Esophagus muscularis mucosa (tissue), 4 donors: Measurements from ENCODE around the gene CDH2. TPM values are rescaled to one million over a fixed set of nuclear protein-coding genes. Genes with fewer than 3 reads are reported as not detected.

Source experiments
- DNase-seq: peaks from one replicate; pipeline ENCODE4 v3.0.0-alpha.2; 2017; ENCODE audit errors: extremely low spot score
- H3K27ac ChIP-seq, 4 donors: fragments of 200-600 bp; sonication (generic); replicated peaks in 1 of 4; 1 replicate in 3 of 4; 2 replicates in 1 of 4; pipeline ENCODE4 v1.5.1; 2016 to 2019; ENCODE audit warnings: mild to moderate bottlenecking in 1 of 4
- H3K27me3 ChIP-seq, 4 donors: fragments of 200-600 bp; sonication (generic); one replicate each; pipeline versions ENCODE4 v1.5.1 to v1.6.0; 2016 to 2019
- H3K36me3 ChIP-seq, 4 donors: fragments of 200-600 bp; sonication (generic); one replicate each; pipeline ENCODE4 v1.5.1; 2016 to 2019
- H3K4me1 ChIP-seq, 4 donors: fragments of 200-600 bp; sonication (generic); one replicate each; pipeline ENCODE4 v1.5.1; 2016 to 2019
- H3K4me3 ChIP-seq, 4 donors: fragments of 200-600 bp; sonication (generic); 1 replicate in 2 of 4; 2 replicates in 2 of 4; pipeline ENCODE4 v1.5.1; 2016 to 2019; ENCODE audit warnings: mild to moderate bottlenecking in 4 of 4, moderate library complexity in 1 of 4
- H3K9me3 ChIP-seq, 4 donors: fragments of 200-600 bp; sonication (generic); 1 replicate in 3 of 4; 2 replicates in 1 of 4; pipeline ENCODE4 v1.5.1; 2016 to 2019
- EP300 ChIP-seq: sonication (generic); formaldehyde crosslinking; IDR thresholded peaks from one replicate; pipeline ENCODE4 v1.6.1; 2017; ENCODE audit warnings: antibody characterized with exemption
- POLR2A ChIP-seq: fragments of 450-650 bp; IDR thresholded peaks from one replicate; pipeline ENCODE4 v1.6.1; 2017; ENCODE audit warnings: antibody characterized with exemption, moderate library complexity, mild to moderate bottlenecking, low read depth
- POLR2AphosphoS5 ChIP-seq, 2 donors: sonication (generic); formaldehyde crosslinking; IDR thresholded peaks; one replicate each; pipeline ENCODE4 v1.6.1; 2017; ENCODE audit warnings: antibody characterized with exemption in 2 of 2
- WGBS: methylation state at CpG from one replicate; pipeline ENCODE4 v1.1.5; 2018; 5-methylcytosine and 5-hydroxymethylcytosine counted together
- intact Hi-C: fragments of 100-400 bp; cut with DNase I; formaldehyde crosslinking; loops from one replicate; pipeline ENCODE4 v1.15.1; 2023
- total RNA-seq, 4 donors: library from RNA; depleted of rRNA; stranded (reverse); fragments of >200 nt; gene quantifications; one replicate each; pipeline versions ENCODE4 v1.1.0 to v1.2.1, GENCODE V29; 2016
- TF ChIP-seq, protein P1 (sequence below), 3 experiments: fragments of 200-600 bp in 2 of 3; fragments of 450-650 bp in 1 of 3; sonication (generic) in 2 of 3; IDR thresholded peaks; one replicate each; pipeline ENCODE4 v1.5.1; 2017 to 2019; ENCODE audit warnings: antibody characterized with exemption in 3 of 3, mild to moderate bottlenecking in 2 of 3, moderate library complexity in 1 of 3

The CDH2 gene
- total RNA-seq, 4 donors from 2014 or later, result 10.9 to 17.4 (median 13.6) TPM

GRCh38 chr18:28113271-28114029 is 63.5 kb downstream of the CDH2 start:
- Histone ChIP-seq H3K27me3 (no peaks in the 10 kb centered on the region), H3K36me3 (no peaks in the 10 kb centered on the region), H3K9me3 (no peaks in the 10 kb centered on the region), H3K4me1 (peaks cover 6 to 12% (median 9%) of the 10 kb centered on the region in 4 donors), H3K27ac (no peak overlapping the region), H3K4me3 (no peak overlapping the region)
- whole genome bisulfite sequencing, result 73% methylated on average over 3 of the region's 3 CpGs
- intact Hi-C loops, result no loop called here
- DNase-seq, result no peak
- TF ChIP-seq POLR2A (no peak), POLR2AphosphoS5 (IDR thresholded peaks at IDR 0.05) (no peak), EP300 (no peak)
- TF ChIP-seq, protein P1, sequence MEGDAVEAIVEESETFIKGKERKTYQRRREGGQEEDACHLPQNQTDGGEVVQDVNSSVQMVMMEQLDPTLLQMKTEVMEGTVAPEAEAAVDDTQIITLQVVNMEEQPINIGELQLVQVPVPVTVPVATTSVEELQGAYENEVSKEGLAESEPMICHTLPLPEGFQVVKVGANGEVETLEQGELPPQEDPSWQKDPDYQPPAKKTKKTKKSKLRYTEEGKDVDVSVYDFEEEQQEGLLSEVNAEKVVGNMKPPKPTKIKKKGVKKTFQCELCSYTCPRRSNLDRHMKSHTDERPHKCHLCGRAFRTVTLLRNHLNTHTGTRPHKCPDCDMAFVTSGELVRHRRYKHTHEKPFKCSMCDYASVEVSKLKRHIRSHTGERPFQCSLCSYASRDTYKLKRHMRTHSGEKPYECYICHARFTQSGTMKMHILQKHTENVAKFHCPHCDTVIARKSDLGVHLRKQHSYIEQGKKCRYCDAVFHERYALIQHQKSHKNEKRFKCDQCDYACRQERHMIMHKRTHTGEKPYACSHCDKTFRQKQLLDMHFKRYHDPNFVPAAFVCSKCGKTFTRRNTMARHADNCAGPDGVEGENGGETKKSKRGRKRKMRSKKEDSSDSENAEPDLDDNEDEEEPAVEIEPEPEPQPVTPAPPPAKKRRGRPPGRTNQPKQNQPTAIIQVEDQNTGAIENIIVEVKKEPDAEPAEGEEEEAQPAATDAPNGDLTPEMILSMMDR (IDR thresholded peaks at IDR 0.05), result no peak

DNA sequence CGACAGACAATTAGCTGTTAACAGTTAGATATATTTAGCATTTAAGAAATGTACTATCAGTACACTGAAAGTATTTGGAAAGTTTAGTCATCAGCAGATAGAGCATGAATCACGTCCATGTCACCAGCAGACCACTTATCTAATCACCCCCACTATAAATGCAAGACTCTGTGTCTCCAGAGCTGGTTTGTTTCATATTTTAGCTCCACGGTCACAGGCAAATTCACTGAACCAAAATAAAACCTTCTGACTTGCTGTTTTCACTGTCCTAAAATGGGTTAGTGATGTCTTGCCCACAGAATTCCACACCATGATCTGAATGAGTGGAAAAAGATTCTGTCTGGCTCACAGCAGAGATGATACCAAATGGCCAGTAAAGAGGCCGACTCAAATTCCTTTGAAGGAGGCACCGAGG is 64.9 kb downstream of the CDH2 start:
- Histone ChIP-seq H3K4me3 (no peak overlapping the region), H3K36me3 (no peaks in the 10 kb centered on the region), H3K9me3 (no peaks in the 10 kb centered on the region), H3K4me1 (peaks cover 6 to 12% (median 9%) of the 10 kb centered on the region in 4 donors), H3K27ac (no peak overlapping the region), H3K27me3 (no peaks in the 10 kb centered on the region)
- DNase-seq, result no peak
- WGBS, result 34% methylated on average over 5 of the region's 5 CpGs
- intact Hi-C loops, result no loop called here
- TF ChIP-seq POLR2A (no peak), POLR2AphosphoS5 (IDR thresholded peaks at IDR 0.05) (no peak), EP300 (no peak)
- TF ChIP-seq, protein P1 (IDR thresholded peaks at IDR 0.05), result no peak

GRCh38 chr18:28110924-28111323 is 66.0 kb downstream of the CDH2 start:
- Histone ChIP-seq H3K36me3 (no peaks in the 10 kb centered on the region), H3K4me1 (peaks cover 6 to 12% (median 9%) of the 10 kb centered on the region in 4 donors), H3K4me3 (no peak overlapping the region), H3K27me3 (no peaks in the 10 kb centered on the region), H3K9me3 (no peaks in the 10 kb centered on the region), H3K27ac (no peak overlapping the region)
- 90% methylated on average over 9 of the region's 9 CpGs for WGBS
- TF ChIP-seq POLR2A (no peak), EP300 (no peak), POLR2AphosphoS5 (IDR thresholded peaks at IDR 0.05) (no peak)
- TF ChIP-seq, protein P1 (IDR thresholded peaks at IDR 0.05), result no peak
- intact Hi-C loops, result no loop called here
- no peak for DNase-seq

DNA sequence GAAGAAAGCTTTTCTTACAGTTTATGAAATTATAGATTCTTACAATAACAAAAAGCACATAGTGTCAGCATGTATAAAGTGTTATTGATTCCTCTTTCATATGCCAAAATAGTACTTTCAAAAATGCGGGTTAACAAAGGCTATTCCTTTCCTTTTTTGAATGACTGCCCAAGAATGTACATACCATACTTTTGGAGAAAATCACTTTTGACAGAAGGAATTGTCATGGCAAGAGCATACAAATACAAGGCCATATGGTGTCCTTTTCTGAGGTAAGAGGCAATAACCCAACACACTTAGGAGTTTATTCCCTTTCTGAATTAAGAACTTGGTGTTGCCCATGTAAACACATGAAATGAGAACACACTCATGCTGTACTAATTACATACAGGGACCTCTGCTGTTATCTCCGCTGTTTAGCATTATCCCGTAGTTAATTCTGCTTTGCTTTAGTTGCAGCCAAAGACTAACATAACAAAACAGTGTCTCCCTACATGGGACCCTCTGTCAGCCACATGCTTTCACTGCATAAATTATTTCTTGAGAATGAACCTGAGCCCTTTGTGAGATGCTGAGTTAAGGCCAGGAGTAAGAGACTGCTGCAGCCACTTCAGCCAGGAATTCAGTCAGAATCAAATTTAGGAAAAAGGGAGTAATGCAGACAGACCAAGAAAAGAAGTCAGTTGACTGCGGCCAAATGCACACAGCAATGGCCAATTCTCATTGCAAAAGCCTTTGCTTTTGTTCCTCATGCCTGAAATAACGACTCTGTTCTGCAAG is 67.0 kb downstream of the CDH2 start:
- no peak for DNase-seq
- no peak overlapping the region for H3K4me3 ChIP-seq
- H3K27me3 ChIP-seq, result no peaks in the 10 kb centered on the region
- no peaks in the 10 kb centered on the region for H3K36me3 ChIP-seq
- no peaks in the 10 kb centered on the region for H3K9me3 ChIP-seq
- WGBS, result 57% methylated on average over 5 of the region's 5 CpGs
- no peak overlapping the region for H3K27ac ChIP-seq
- intact Hi-C loops, result no loop called here
- no peak for TF ChIP-seq EP300
- TF ChIP-seq POLR2AphosphoS5 (IDR thresholded peaks at IDR 0.05), result no peak
- no peak for TF ChIP-seq POLR2A
- TF ChIP-seq, protein P1 (IDR thresholded peaks at IDR 0.05), result no peak
- H3K4me1 ChIP-seq, result peaks cover 6 to 12% (median 9%) of the 10 kb centered on the region in 4 donors
